GM23338 (cell line): ENCODE measurements around the gene AGBL5. TPM values are rescaled to one million over a fixed set of nuclear protein-coding genes. Genes with fewer than 3 reads are reported as not detected.

ENCODE experiments used
- ATAC-seq: fragments of 200-7000 bp; cut with Tn5 transposase; 3 replicates; pipeline ENCODE4 v1.9.1; 2020
- DNase-seq: peaks from one replicate; pipeline ENCODE4 v3.0.0-alpha.2; 2015; ENCODE audit warnings: low spot score
- H2AFZ ChIP-seq: fragments of 200-600 bp; sonication (generic); 2 replicates; pipeline ENCODE4 v1.8.0; 2016; ENCODE audit warnings: antibody characterized with exemption, mild to moderate bottlenecking, moderate library complexity
- H3F3A ChIP-seq: fragments of 200-600 bp; sonication (generic); replicated peaks from 2 replicates; pipeline ENCODE4 v1.8.0; 2017; ENCODE audit warnings: antibody characterized with exemption, mixed run types, low read depth
- H3K27ac ChIP-seq: fragments of 200-600 bp; sonication (generic); 2 replicates; pipeline ENCODE4 v1.6.1; 2016; ENCODE audit warnings: low read depth
- H3K27me3 ChIP-seq: fragments of 200-600 bp; sonication (generic); 2 replicates; pipeline ENCODE4 v1.8.0; 2016; ENCODE audit warnings: mild to moderate bottlenecking, mixed run types, moderate library complexity; ENCODE audit not compliant: insufficient read depth
- H3K36me3 ChIP-seq: fragments of 200-600 bp; sonication (generic); 2 replicates; pipeline ENCODE4 v1.8.0; 2016; ENCODE audit warnings: mild to moderate bottlenecking; ENCODE audit not compliant: insufficient read depth
- H3K4me1 ChIP-seq: fragments of 200-600 bp; sonication (generic); 2 replicates; pipeline ENCODE4 v1.8.0; 2016; ENCODE audit warnings: mild to moderate bottlenecking, moderate library complexity; ENCODE audit not compliant: insufficient read depth
- H3K4me2 ChIP-seq: fragments of 200-600 bp; sonication (generic); 2 replicates; pipeline ENCODE4 v1.7.1; 2017; ENCODE audit warnings: mixed run types
- H3K4me3 ChIP-seq: fragments of 200-600 bp; sonication (generic); 2 replicates; pipeline ENCODE4 v1.6.1; 2016; ENCODE audit warnings: mixed run types
- H3K79me2 ChIP-seq: fragments of 200-600 bp; sonication (generic); replicated peaks from 2 replicates; pipeline ENCODE4 v1.8.0; 2017; ENCODE audit warnings: mild to moderate bottlenecking; ENCODE audit not compliant: insufficient read depth
- H3K9me2 ChIP-seq: fragments of 200-600 bp; sonication (generic); 2 replicates; pipeline ENCODE4 v1.8.0; 2017; ENCODE audit not compliant: insufficient read depth
- H4K20me1 ChIP-seq: fragments of 200-600 bp; sonication (generic); replicated peaks from 2 replicates; pipeline ENCODE4 v1.8.0; 2017; ENCODE audit warnings: mild to moderate bottlenecking; ENCODE audit not compliant: insufficient read depth
- H3K27ac Mint-ChIP-seq: 2 replicates; pipeline ENCODE4 v1.8.0; 2020; ENCODE audit warnings: inconsistent platforms, mild to moderate bottlenecking, moderate library complexity, mixed read lengths
- H3K27me3 Mint-ChIP-seq: 3 replicates; pipeline ENCODE4 v1.8.0; 2022; ENCODE audit warnings: low read depth, mild to moderate bottlenecking, moderate library complexity, mixed read lengths, inconsistent platforms; ENCODE audit not compliant: insufficient read depth, poor library complexity
- H3K36me3 Mint-ChIP-seq: 3 replicates; pipeline ENCODE4 v1.8.0; 2021; ENCODE audit warnings: low read depth, mild to moderate bottlenecking, inconsistent platforms, moderate library complexity, mixed read lengths
- H3K4me1 Mint-ChIP-seq: 3 replicates; pipeline ENCODE4 v1.8.0; 2020; ENCODE audit warnings: mild to moderate bottlenecking, inconsistent platforms, mixed read lengths
- H3K4me3 Mint-ChIP-seq: 3 replicates; pipeline ENCODE4 v1.8.0; 2021; ENCODE audit warnings: moderate library complexity, mild to moderate bottlenecking, inconsistent platforms, mixed read lengths
- H3K9me3 Mint-ChIP-seq: 3 replicates; pipeline ENCODE4 v1.8.0; 2020; ENCODE audit warnings: moderate library complexity, mild to moderate bottlenecking, inconsistent platforms, mixed read lengths
- CREB1 ChIP-seq: fragments of 250-450 bp; sonication (Bioruptor Pico); IDR thresholded peaks from 2 replicates; pipeline ENCODE4 v1.5.0; 2020; ENCODE audit warnings: low read depth, mild to moderate bottlenecking, moderate library complexity
- CTCF ChIP-seq, 2 experiments: fragments of 200-600 bp in 1 of 2; sonication (generic) in 1 of 2; conservative IDR thresholded peaks; 2 replicates each; pipeline versions ENCODE4 v1.5.1 to v1.6.1; 2016 to 2017; ENCODE audit warnings: antibody characterized with exemption in 2 of 2, low read depth in 2 of 2, mild to moderate bottlenecking in 2 of 2, moderate library complexity in 1 of 2
- EZH2 ChIP-seq: fragments of 200-600 bp; sonication (generic); IDR thresholded peaks from one replicate; pipeline ENCODE4 v1.8.0; 2017; ENCODE audit warnings: antibody characterized with exemption, mild to moderate bottlenecking, low read depth; ENCODE audit not compliant: unreplicated experiment
- JUNB ChIP-seq: IDR thresholded peaks from one replicate; pipeline ENCODE4 v1.6.1; 2016; ENCODE audit warnings: antibody characterized with exemption; ENCODE audit not compliant: unreplicated experiment
- NANOG ChIP-seq: IDR thresholded peaks from 2 replicates; pipeline ENCODE4 v1.6.1; 2016; ENCODE audit warnings: antibody characterized with exemption, borderline replicate concordance
- STAT1 ChIP-seq: IDR thresholded peaks from one replicate; pipeline ENCODE4 v1.6.1; 2016; ENCODE audit warnings: antibody characterized with exemption; ENCODE audit not compliant: unreplicated experiment
- ZNF114 ChIP-seq: fragments of 250-450 bp; sonication (Bioruptor Pico); IDR thresholded peaks from 2 replicates; pipeline ENCODE4 v1.5.0; 2020; ENCODE audit warnings: mild to moderate bottlenecking, moderate library complexity
- ZNF331 ChIP-seq: fragments of 250-450 bp; sonication (Bioruptor Pico); IDR thresholded peaks from 2 replicates; pipeline ENCODE4 v1.5.0; 2020; ENCODE audit warnings: low read depth, mild to moderate bottlenecking, moderate library complexity
- ZNF462 ChIP-seq: fragments of 250-450 bp; sonication (Bioruptor Pico); IDR thresholded peaks from 2 replicates; pipeline ENCODE4 v1.5.0; 2020; ENCODE audit warnings: mild to moderate bottlenecking, moderate library complexity
- polyA plus RNA-seq: library from polyadenylated mRNA; unstranded; fragments of >200 nt; fragmentation: Nextera tagmentation; extraction: Ambion mirVana; gene quantifications from 2 replicates; pipeline ENCODE4 v1.2.1, GENCODE V29; 2016
- total RNA-seq: library from RNA; depleted of rRNA; stranded (reverse); fragments of >200 nt; shearing (Covaris generic); gene quantifications from 2 replicates; pipeline ENCODE4 v1.2.3, GENCODE V29; 2014
- TF ChIP-seq, protein P1 (sequence below): IDR thresholded peaks from 2 replicates; pipeline ENCODE4 v1.6.1; 2016; ENCODE audit warnings: antibody characterized with exemption
- TF ChIP-seq, protein P2 (sequence below): IDR thresholded peaks from one replicate; pipeline ENCODE4 v1.6.1; 2018; ENCODE audit warnings: antibody characterized with exemption; ENCODE audit not compliant: unreplicated experiment

AGBL5 gene
- total and polyA plus RNA-seq, 2 experiments from 2014 or later: 17.9 to 31.3 TPM

- Histone ChIP-seq H3K9me2 (no peaks in the 10 kb centered on the region), H3K4me3 (peak overlapping the region; percentile 100), H2AFZ (peak overlapping the region; percentile 81; the same call in 1 of the 2 replicates), H3K27ac (peak overlapping the region; percentile 78; the same call in 1 of the 2 replicates), H3K36me3 (peaks cover 3% of the 10 kb centered on the region; the same call in 1 of the 2 replicates), H3K4me2 (peak overlapping the region; percentile 99), H4K20me1 (peaks cover 13% of the 10 kb centered on the region), H3K27me3 (no peaks in the 10 kb centered on the region), H3F3A (peaks cover 9% of the 10 kb centered on the region; the same call in 1 of the 2 replicates), H3K79me2 (peaks cover 19% of the 10 kb centered on the region), H3K4me1 (peaks cover 19% of the 10 kb centered on the region)
- Mint-ChIP-seq H3K4me3 (peak overlapping the region; percentile 99), H3K9me3 (no peaks in the 10 kb centered on the region; the same call in 2 of the 3 replicates), H3K4me1 (peaks cover 15% of the 10 kb centered on the region), H3K27ac (peak overlapping the region; percentile 81), H3K36me3 (peaks cover 37% of the 10 kb centered on the region), H3K27me3 (peaks cover 20% of the 10 kb centered on the region)
- ATAC-seq: no peak
- no peak for DNase-seq
- TF ChIP-seq CTCF (conservative IDR thresholded peaks at IDR 0.05; ENCODE audit: low read depth in 2 of 2) (no peak), ZNF331 (CRISPR knock-in tag) (no peak), CREB1 (CRISPR knock-in tag) (no peak), NANOG (no peak), STAT1 (no peak), JUNB (no peak), ZNF114 (no peak), EZH2 (no peak), ZNF462 (no peak)
- TF ChIP-seq, protein P1, sequence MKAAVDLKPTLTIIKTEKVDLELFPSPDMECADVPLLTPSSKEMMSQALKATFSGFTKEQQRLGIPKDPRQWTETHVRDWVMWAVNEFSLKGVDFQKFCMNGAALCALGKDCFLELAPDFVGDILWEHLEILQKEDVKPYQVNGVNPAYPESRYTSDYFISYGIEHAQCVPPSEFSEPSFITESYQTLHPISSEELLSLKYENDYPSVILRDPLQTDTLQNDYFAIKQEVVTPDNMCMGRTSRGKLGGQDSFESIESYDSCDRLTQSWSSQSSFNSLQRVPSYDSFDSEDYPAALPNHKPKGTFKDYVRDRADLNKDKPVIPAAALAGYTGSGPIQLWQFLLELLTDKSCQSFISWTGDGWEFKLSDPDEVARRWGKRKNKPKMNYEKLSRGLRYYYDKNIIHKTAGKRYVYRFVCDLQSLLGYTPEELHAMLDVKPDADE: no peak
- TF ChIP-seq, protein P2, sequence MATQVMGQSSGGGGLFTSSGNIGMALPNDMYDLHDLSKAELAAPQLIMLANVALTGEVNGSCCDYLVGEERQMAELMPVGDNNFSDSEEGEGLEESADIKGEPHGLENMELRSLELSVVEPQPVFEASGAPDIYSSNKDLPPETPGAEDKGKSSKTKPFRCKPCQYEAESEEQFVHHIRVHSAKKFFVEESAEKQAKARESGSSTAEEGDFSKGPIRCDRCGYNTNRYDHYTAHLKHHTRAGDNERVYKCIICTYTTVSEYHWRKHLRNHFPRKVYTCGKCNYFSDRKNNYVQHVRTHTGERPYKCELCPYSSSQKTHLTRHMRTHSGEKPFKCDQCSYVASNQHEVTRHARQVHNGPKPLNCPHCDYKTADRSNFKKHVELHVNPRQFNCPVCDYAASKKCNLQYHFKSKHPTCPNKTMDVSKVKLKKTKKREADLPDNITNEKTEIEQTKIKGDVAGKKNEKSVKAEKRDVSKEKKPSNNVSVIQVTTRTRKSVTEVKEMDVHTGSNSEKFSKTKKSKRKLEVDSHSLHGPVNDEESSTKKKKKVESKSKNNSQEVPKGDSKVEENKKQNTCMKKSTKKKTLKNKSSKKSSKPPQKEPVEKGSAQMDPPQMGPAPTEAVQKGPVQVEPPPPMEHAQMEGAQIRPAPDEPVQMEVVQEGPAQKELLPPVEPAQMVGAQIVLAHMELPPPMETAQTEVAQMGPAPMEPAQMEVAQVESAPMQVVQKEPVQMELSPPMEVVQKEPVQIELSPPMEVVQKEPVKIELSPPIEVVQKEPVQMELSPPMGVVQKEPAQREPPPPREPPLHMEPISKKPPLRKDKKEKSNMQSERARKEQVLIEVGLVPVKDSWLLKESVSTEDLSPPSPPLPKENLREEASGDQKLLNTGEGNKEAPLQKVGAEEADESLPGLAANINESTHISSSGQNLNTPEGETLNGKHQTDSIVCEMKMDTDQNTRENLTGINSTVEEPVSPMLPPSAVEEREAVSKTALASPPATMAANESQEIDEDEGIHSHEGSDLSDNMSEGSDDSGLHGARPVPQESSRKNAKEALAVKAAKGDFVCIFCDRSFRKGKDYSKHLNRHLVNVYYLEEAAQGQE: no peak
Observed at GRCh38 chr2:27070653-27071276, 19.3 kb downstream of the AGBL5 start.
